RWPE2 (cell line): Measurements from ENCODE around the gene RPL3.
A peak's percentile ranks its signal among the peaks of the same experiment; 100 is the strongest.

ENCODE experiments used
- ATAC-seq: fragments of 200-7000 bp; cut with Tn5 transposase; 3 replicates; pipeline ENCODE4 v1.9.1; 2021; ENCODE audit warnings: low read depth
- DNase-seq: peaks from one replicate; pipeline ENCODE4 v3.0.0-alpha.2; 2020; ENCODE audit warnings: low spot score
- H3K27ac ChIP-seq: fragments of 450-650 bp; 2 replicates; pipeline ENCODE4 v1.5.1; 2017; ENCODE audit warnings: mild to moderate bottlenecking; ENCODE audit not compliant: poor library complexity, severe bottlenecking
- H3K27me3 ChIP-seq: fragments of 250-450 bp; sonication (Bioruptor Pico); 2 replicates; pipeline ENCODE4 v1.5.1; 2021; ENCODE audit warnings: mild to moderate bottlenecking, moderate library complexity; ENCODE audit not compliant: insufficient read depth, poor library complexity, severe bottlenecking
- H3K36me3 ChIP-seq: fragments of 250-450 bp; sonication (Bioruptor Pico); 2 replicates; pipeline ENCODE4 v1.5.1; 2020; ENCODE audit warnings: low read depth, mild to moderate bottlenecking, moderate library complexity
- H3K4me1 ChIP-seq: fragments of 250-450 bp; sonication (Bioruptor Pico); 2 replicates; pipeline ENCODE4 v1.5.1; 2021; ENCODE audit warnings: mild to moderate bottlenecking, moderate library complexity; ENCODE audit not compliant: insufficient read depth, poor library complexity, severe bottlenecking
- H3K4me3 ChIP-seq: fragments of 250-450 bp; sonication (Bioruptor Pico); 2 replicates; pipeline ENCODE4 v1.5.1; 2021; ENCODE audit warnings: mild to moderate bottlenecking, moderate library complexity; ENCODE audit not compliant: severe bottlenecking
- H3K9me3 ChIP-seq: fragments of 250-450 bp; sonication (Bioruptor Pico); 2 replicates; pipeline ENCODE4 v1.5.1; 2021; ENCODE audit warnings: mild to moderate bottlenecking, moderate library complexity; ENCODE audit not compliant: severe bottlenecking
- TF ChIP-seq, protein P1 (sequence below): fragments of 450-650 bp; IDR thresholded peaks from one replicate; pipeline ENCODE4 v1.5.1; 2017; ENCODE audit warnings: mild to moderate bottlenecking, moderate library complexity; ENCODE audit not compliant: poor library complexity, severe bottlenecking

The RPL3 gene

DNA sequence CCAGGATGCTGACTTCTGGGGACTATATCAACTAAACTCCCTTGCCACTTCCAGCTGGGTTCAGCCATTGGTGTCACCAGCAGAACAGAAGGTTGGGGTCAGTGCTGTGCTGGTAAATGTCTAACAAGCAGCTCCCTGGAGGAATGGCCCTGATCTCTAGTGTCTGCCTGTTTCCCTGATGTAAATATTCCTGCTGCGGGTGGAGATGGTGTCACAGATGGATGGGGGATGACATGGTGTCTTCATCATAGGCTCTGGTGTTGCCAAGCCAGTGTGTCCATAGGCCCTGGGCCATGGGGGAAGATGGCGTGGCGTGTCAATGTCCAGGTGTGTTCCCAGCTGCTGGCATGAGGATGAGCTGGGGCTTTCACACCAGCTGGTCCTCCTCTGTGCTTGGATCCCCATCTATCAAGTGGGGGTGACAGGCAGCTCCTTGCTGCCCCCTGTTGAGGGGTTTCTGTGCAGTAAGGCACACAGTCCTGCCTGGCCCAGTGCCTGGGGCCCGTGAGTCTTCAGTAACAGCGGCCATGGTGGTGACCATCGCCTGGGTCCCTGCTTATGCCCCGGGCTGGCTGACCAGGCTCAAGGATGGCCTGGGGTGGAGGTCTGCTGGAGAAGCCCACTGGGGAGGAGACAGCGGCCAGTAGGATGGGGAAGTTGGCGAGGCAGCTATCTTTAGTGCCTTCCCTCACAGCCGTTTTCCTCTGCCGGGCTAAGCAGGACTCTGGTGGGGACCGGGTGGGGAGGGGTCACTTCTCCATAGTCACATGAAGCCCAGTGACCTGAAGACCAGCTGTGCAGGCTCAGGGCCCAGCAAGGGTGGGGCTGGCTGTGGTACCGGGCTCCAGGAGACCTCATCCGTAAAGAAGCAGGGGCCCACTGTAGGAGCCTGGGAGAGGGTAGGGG lies 12.7 kb downstream of the RPL3 start:
- Histone ChIP-seq H3K27ac (no peak overlapping the region), H3K27me3 (no peaks in the 10 kb centered on the region), H3K4me3 (no peak overlapping the region), H3K36me3 (peaks cover 25% of the 10 kb centered on the region), H3K4me1 (peaks cover 23% of the 10 kb centered on the region), H3K9me3 (no peaks in the 10 kb centered on the region)
- DNase-seq (peak; percentile 61), ATAC-seq (no peak)
- TF ChIP-seq, protein P1, sequence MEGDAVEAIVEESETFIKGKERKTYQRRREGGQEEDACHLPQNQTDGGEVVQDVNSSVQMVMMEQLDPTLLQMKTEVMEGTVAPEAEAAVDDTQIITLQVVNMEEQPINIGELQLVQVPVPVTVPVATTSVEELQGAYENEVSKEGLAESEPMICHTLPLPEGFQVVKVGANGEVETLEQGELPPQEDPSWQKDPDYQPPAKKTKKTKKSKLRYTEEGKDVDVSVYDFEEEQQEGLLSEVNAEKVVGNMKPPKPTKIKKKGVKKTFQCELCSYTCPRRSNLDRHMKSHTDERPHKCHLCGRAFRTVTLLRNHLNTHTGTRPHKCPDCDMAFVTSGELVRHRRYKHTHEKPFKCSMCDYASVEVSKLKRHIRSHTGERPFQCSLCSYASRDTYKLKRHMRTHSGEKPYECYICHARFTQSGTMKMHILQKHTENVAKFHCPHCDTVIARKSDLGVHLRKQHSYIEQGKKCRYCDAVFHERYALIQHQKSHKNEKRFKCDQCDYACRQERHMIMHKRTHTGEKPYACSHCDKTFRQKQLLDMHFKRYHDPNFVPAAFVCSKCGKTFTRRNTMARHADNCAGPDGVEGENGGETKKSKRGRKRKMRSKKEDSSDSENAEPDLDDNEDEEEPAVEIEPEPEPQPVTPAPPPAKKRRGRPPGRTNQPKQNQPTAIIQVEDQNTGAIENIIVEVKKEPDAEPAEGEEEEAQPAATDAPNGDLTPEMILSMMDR: peak; percentile 27

GRCh38 chr22:39303892-39304671 lies 15.3 kb downstream of the RPL3 start:
- no peak for DNase-seq

DNA sequence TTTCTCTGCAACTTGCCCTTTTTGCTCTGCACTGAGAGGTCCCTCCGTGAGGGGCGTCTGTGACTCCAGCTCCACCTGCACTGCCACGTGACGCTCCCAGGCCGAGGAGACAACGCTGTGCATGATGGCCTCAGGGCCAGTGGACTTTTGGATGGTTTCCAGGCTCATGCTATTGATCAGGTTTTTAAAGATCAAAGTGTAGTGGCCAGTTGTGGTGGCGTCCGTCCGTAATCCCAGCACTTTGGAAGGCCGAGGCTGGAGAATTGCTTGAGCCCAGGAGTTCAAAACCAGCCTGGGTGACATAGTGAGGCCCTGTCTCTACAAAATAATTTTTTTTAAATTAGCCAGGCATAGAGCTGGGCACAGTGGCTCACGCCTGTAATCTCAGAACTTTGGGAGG lies 16.1 kb downstream of the RPL3 start:
- Histone ChIP-seq H3K27ac (no peak overlapping the region), H3K4me1 (peaks cover 2% of the 10 kb centered on the region), H3K36me3 (peaks cover 17% of the 10 kb centered on the region), H3K27me3 (no peaks in the 10 kb centered on the region), H3K4me3 (no peak overlapping the region), H3K9me3 (no peaks in the 10 kb centered on the region)
- no peak for ATAC-seq
- no peak for DNase-seq
- TF ChIP-seq, protein P1: no peak

More at GRCh38 chr22:39303892-39304671, 15.3 kb downstream of the RPL3 start:
- ATAC-seq: no peak
- Histone ChIP-seq H3K9me3 (no peaks in the 10 kb centered on the region), H3K27me3 (no peaks in the 10 kb centered on the region), H3K36me3 (peaks cover 19% of the 10 kb centered on the region), H3K27ac (no peak overlapping the region), H3K4me3 (no peak overlapping the region), H3K4me1 (peaks cover 8% of the 10 kb centered on the region)
- TF ChIP-seq, protein P1: no peak

DNA sequence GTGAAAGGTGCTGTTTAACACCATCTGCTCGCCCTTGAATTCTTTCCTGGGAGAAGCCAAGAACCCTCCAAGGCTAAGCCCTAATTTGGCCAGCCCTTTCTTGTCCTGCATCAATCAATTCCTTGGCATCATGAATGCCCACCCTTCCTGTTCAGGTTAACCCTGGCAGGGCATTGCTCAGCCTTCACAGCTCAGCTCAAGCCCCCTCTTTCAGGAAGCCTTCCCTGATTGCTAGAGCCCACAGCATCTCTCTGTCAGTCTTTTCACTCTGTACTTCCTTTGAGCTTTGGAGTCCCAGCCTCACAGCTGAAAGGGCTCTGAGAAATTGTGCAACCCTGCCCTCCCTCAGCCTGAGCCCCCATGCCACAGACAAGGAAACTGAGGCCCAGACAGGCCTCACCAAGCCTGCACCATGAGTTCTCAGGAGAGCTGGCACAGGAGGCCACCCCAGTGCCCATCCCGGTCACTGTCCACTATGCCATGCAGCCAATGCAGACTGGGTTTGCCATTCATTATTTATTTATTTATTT lies 16.9 kb downstream of the RPL3 start:
- Histone ChIP-seq H3K9me3 (no peaks in the 10 kb centered on the region), H3K36me3 (peaks cover 9% of the 10 kb centered on the region; the same call in 1 of the 2 replicates), H3K4me3 (no peak overlapping the region), H3K27me3 (no peaks in the 10 kb centered on the region), H3K27ac (no peak overlapping the region), H3K4me1 (peaks cover 4% of the 10 kb centered on the region)
- TF ChIP-seq, protein P1: no peak
- ATAC-seq: no peak
- no peak for DNase-seq
